Umbilical cord (tissue), 2 donors: Measurements from ENCODE around the gene HOXA6. TPM values are rescaled to one million over a fixed set of nuclear protein-coding genes. Genes with fewer than 3 reads are reported as not detected.
A peak's percentile ranks its signal among the peaks of the same experiment; 100 is the strongest.

Experiments
- DNase-seq: peaks from one replicate; pipeline ENCODE4 v3.0.0-alpha.2; 2015; ENCODE audit warnings: low spot score
- total RNA-seq: library from RNA; depleted of rRNA; stranded (reverse); fragments of >200 nt; gene quantifications from one replicate; pipeline ENCODE4 v1.2.3, GENCODE V29; 2014; ENCODE audit warnings: low replicate concordance; ENCODE audit not compliant: insufficient read depth

HOXA6 gene
- total RNA-seq, 1 donor from 2014 or later = not detected

DNA sequence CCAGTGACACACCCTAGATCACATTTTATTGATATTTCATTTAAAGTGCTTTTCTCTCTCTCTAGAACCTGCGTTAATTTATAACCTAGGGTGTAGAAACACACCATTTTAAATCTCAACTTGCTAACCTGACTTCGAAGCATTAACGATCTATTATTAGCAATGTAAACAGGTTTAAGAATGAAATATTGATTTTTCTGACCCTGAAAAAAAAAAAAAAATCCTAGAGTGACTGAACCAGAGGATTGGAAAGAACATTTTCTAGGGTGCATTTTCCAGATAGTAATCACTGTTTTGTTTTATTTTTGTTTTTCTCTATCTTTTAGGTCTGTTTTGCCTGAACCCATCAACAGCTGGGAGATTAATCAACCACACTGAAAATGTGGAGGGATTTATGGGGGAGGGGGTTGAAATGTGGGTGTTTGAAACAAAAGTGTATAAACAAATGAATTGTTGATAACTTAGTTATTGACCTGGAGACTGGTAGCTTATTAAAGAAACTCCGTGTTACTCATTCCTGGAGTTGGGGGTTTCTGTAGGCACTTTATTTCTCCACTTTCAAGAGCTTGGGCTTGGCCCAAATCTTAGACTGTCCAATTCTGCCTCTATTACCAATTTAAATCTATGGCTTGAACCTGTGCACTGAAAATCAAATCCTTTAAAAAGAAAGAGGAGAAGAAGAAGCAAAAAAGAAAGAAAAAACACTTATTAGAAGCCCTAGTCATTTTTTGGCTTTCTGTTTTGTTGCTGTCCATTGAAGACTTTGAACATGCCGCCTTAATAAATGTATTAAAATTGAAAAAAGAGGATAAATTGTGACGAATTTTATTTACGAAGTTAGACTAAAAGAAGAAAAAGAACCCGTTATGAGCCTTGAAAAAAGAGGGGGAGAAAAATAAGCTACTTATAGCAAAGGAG is 47.9 kb downstream of the HOXA6 start:
- no peak for DNase-seq

DNA sequence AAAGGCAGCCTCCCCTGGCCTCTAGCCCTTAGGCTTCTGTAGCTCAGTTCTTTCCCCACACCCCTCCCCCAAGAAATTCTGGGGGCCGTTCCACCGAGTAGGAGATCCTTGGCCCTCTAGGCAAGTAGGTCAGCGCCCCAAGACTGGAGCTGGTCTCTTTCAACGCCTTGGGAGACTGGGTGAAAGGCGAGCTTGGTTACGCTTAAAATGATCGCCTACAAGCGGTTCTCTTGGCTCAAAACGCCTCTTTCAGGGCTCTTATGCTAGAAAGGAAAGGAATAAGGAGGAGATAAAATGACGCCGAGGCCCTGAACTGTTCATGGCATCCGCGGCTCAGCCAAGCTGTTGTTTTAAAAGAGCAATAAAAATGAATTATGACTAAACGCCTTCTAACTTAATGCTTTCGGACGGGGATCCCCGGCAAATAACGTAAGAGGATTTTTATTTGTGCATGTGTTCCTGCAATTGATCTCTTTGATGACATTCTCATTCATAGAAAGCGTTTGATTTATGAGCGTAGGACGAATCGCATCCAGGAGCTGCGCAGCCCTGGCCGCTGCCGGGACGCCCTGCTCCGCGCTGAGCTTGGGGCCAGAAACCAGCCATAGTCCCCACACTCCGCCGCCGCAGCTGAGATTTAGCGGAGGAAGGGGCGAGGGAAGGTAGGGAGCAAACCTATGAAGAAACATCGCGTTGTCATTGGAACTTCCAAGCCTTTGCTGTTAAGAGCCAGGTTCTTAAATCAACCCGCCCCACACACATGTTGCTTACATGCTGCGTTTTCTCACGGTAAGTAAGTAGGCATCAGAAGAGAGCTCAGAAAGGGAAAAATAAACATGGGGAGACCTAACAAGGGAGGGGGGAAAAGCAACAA is 48.8 kb downstream of the HOXA6 start:
- peak; percentile 84 for DNase-seq

DNA sequence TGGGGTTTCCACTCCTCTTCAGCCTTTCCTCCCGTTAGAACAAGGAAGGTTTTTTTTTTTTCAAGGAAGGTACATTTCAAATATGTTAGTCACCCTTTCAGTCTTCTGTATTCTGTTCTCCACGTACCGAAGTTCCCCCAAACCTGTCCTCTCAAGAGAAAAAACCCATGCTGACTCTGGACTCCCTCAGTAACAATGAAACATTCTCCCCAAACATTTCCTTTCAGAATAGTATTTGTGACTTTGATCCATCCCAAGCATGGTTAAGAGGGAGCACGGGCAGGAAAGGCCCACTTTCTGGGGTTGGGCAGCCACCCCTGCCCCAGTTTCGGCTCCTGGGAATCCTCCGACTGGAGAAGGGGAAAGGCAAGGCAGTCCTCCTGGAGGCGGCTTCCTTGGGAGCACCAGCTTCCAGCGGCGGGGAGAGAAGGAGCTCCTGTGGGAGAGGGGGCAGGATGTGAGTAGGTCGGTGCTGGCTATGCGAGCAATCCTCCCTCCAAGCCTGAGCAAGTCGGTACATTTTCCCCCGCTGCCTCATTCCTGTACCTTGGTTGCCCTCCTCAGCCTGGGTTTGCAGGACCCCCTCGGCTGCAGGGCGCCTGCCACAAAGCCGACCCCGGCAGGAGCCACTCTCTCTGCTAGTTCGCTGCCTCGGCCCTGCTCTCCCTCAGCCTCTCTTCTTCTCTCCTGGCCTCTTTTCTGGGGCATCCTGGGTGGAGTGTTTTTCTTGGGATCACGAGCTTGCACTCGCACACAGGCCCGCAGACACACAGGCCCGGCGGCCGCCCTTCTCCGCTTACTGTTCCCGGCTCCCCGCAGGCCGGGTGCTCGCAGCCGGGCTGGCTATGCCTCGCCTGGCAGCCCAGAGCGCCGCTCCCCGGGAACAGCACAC is 49.6 kb downstream of the HOXA6 start:
- DNase-seq = peak; percentile 24

DNA sequence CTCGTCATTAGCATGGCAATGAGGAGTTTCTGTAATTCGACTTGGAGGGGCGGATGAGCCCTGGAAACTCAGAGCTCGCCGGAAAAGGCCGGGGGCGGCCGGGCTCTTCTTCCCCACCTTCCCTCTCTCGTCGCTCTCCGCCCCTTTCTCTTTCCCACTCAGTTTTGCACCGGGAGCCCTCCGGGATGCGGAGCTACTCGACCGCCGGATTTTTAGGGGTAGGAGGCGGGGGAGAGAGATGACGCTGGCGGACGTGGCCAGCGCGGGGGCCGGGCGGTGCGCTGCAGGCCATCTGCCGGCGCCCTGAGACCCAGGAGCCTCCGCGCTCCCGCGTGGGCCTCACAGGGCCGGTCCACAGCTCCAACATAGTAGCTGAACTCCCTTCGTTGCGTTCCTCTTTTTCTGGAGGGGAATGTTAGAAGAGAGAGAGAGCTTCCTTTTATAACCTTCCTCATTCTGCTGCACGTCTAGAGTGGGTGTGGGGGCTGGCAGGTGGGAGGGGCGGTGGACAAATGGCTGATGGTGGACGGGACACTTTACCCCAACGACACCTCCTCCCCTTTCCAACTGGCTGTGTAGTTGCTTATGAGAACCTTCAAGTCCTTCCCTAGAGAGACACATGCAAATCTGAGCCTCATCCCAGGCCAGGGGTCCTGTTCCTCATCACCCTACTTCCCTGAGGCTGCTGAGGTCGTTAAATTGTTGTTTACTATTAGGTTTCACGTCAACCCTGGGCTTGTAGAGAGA is 50.6 kb downstream of the HOXA6 start:
- DNase-seq = peak; percentile 53

DNA sequence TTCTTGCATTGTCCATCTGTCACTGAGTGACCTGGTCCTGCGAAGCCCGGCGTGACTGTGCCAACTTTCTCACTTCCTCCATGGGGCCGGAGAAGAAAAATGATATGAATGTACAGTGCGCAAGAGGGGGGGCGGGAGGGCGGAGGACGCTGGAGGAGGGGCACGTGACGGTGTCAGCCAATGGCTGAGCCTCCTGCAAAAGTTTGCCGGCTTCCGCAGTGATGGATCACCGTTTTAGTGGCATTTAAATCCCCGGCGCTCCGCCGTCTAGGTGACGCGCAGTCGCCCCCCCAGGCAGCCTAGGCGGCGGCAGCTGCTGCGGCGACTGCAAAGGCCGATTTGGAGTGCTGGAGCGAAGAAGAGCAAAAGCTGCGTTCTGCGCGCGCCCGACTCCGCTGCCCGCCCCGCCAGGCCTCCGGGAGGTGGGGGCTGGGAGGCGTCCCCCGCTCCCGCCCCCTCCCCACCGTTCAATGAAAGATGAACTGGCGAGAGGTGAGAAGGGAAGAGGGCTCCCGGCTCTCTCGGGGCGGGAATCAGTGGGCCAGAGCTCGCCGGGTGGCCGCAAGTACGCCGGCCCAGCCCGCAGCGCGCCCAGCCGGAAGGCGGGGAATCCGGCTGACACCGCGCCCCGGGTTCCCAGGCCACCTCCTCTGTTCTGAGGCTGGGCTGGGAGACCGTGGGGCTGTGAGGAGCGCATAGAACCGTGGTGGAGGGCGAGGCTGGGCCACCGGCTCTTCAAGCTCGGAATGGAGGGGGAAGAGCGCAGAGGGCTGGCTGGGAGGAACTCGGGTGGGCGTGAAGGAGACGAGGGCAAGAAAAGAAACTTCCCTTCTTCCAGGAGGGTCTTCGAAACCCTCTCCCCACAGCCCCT is 51.4 kb downstream of the HOXA6 start, which contains the start of gene HOXA1:
Gene HOXA1, minus strand, starts transcription at position 104 of the 871 bp plus-strand sequence. Its CDS starts 88 bp downstream, at position 16.
- peak; percentile 89 for DNase-seq

Other genes starting within 250 kb of the HOXA6 start
- 1.9 TPM for gene HOXA1, start 51.8 kb downstream of the HOXA6 start, total RNA-seq
- 0.24 TPM for gene HOXA2, start 45.1 kb downstream of the HOXA6 start, total RNA-seq
- gene HOXA4, start 17.0 kb downstream of the HOXA6 start, total RNA-seq = 4.1 TPM
- gene HOXA5, start 4.1 kb downstream of the HOXA6 start, total RNA-seq = 2.9 TPM
- gene HOXA3, start 4.8 kb upstream of the HOXA6 start, total RNA-seq = 0.96 TPM
- 0.72 TPM for gene HOXA7, start 8.9 kb upstream of the HOXA6 start, total RNA-seq
- gene HOXA9, start 17.8 kb upstream of the HOXA6 start, total RNA-seq = 18.8 TPM
- 14.2 TPM for gene HOXA10, start 26.5 kb upstream of the HOXA6 start, total RNA-seq
- gene HOXA11, start 37.5 kb upstream of the HOXA6 start, total RNA-seq = 6.3 TPM
- 15.6 TPM for gene HOXA13, start 52.3 kb upstream of the HOXA6 start, total RNA-seq
- gene EVX1, start 95.0 kb upstream of the HOXA6 start, total RNA-seq = 1.7 TPM